Endothelial cell of hepatic sinusoid (primary cell): ENCODE results near the gene MED17.
"Not testable (repeated sequence)": the region's sequence is repeated elsewhere in the genome, so short reads cannot be mapped to it uniquely, and the experiment has no call there.

Experiments used
- in situ Hi-C: cut with HindIII; loops from 2 replicates; pipeline ENCODE4 v1.10.0; 2017; ENCODE audit warnings: low sequenced_read_pairs

The MED17 gene

DNA sequence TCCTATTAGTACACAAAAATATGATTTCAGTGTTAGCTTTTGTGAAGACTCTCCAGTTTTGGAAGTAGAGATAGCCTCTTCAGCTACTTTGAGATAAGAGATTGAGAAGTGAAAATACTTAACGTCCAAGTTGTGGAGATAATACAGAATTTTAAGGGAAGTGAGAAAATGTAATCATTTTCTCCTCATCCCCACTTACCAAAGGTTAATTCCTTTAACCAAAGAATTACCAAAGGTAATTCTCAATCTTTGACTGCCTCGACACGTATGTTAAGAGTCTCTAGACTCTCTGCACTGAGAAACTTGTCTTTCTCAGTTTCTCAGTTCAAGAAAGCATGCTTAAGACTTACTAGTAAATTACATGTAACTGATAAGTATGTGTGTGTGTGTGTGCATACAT, 27.3 kb upstream of the MED17 start:
- in situ Hi-C loops, result no loop called here

DNA sequence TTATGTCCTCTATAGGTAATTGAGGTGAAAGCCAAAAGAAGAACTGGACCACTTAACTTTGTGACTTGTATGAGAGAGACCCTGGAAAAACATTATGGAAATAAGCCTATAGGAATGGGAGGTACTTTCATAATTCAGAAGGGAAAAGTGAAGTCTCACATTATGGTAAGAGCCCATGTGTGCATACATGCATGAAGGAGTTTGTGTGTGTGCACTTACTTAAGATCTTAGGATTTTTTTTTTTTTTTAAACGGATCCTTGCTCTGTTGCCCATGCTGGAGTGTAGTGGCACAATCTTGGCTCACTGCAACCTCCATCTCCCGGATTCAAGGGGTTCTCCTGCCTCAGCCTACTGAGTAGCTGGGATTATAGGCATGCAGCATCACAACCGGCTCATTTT, 26.8 kb upstream of the MED17 start:
- in situ Hi-C loops, result no loop called here

- in situ Hi-C loops, result no loop called here
Observed at GRCh38 chr11:93757924-93758865, 25.9 kb upstream of the MED17 start.

- in situ Hi-C loops, result not testable (repeated sequence)
Observed at GRCh38 chr11:93759123-93759522, 25.0 kb upstream of the MED17 start.

DNA sequence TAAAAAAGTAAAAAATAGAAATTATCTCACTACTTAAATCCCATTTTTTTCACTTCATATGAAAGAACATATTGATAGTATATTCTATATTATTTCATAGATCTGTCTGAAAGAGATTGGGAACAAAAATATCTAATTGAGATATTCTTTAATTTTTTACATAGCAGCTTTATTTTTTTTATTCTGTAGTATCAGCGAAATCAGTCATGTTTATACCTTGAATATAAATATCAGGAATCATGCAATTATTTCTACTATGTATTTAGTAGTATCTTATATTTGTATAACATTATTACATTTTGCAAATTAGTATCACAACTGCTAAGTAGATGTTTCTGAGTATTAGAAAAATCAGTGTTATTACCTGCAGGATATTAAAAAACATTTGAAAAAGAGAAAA, 22.2 kb upstream of the MED17 start:
- in situ Hi-C loops, result no loop called here

DNA sequence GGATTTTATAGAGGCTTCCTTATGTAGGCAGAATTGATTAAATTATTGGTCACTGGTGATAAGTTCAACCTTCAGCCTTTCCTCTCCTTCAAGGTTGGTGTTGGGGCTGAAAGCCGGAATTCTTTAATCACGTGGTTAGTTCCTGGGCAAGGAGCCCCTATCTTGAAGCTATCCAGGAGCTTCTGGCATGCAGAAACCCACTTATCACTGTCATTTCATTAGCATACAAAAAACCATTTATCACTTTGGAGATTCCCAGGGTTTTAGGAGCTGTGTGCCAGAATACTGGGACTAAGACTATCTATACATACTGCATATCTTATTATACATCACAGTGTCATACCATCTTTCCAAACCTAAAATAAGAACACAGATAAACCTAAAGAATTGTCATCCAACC, 18.5 kb upstream of the MED17 start:
- in situ Hi-C loops, result no loop called here

DNA sequence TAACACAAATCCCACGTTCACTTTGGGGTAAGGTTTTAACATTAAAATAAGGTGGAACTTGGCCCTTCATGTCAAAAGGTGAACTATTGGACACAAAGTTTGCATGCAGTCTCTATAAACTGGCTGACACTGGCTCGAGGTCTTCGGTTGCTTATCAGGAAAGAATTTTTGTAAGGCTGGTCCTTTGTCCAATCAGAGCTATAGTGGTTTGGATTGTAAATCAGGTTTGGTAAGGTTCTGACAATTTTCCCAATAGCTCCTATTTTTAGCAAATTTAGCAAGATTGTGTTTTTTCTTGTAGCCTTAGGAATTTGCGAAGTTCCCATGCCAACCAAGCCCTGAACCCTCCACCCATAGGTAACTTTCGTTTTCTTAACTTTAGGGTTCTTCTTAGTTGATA, 17.6 kb upstream of the MED17 start:
- in situ Hi-C loops, result no loop called here

DNA sequence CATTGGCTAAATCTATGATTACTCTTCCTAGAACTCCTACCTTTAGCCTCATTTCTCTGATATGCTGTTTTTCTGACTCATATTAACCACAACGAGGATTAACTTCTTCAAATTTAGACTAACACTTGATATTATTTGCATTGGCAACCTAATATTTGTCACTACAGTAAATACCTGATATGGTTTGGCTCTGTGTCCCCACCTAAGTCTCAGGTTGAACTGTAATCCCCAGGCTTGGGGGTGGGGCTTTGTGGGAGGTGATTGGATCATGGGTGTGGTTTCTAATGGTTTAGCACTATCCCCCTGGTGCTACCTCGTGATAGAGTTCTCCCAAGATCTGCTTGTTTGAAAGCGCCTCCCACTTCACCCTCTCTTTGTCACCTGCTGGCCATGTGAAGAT, 17.1 kb upstream of the MED17 start:
- in situ Hi-C loops, result no loop called here

- in situ Hi-C loops, result no loop called here
Observed at GRCh38 chr11:93770160-93770559, 13.9 kb upstream of the MED17 start.

- in situ Hi-C loops, result no loop called here
Observed at GRCh38 chr11:93772123-93772522, 12.0 kb upstream of the MED17 start.

DNA sequence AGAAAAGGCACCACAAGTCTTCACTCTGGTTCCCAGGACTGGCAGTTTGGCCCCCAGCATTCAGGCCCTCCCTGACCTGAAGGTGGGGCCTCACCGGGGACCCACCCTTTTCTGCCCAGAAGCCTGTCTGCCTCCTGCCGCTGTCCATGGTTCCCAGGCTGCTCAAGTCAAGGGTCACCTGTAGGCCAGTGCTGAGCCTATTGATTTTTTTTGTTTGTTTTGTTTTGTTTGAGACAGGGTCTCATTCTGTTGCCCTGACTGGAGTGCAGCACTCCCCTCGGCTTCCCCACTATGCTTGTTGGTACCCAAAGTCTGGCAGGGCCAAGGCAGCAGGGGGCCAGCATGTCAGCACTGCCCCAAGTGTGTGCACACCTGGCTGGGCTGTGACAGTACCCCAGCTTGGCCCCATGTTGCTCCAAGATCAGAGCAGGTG, 11.0 kb upstream of the MED17 start:
- in situ Hi-C loops, result no loop called here

DNA sequence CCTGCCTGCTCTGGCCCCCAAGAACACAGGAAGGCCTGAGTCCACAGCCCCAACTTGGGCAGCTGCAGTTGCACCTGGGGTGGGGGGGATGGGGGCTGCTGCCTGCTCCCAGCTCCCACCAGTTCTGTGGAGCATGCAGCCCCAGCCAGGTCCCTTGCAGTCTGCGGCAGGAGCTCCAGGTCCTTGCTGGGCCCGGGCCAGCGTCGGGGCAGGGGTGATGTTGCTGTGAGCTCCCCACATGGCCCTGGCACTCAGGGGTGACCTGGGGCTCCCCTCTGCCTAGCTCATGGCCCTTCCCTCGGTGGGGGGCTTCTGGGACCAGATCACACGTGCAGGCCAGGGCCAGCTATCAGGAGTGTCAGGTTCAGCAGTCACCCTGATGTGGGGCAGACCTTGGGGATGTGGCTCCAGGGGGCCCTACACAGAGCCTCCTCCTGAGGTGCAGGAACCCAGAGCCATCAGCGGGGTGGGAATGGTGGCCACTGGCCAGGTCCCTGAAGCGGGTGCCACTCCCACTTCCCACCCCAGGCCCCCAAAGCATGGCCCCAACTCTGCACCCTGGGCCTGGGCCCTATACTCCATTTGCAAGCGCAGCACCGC, 10.4 kb upstream of the MED17 start:
- in situ Hi-C loops, result no loop called here

GRCh38 chr11:93774560-93774959, 9.5 kb upstream of the MED17 start:
- in situ Hi-C loops, result not testable (repeated sequence)

- in situ Hi-C loops, result no loop called here
Observed at GRCh38 chr11:93775289-93775688, 8.8 kb upstream of the MED17 start.

GRCh38 chr11:93783362-93783761, 720 bp upstream of the MED17 start:
- in situ Hi-C loops, result loop anchor here (10.0 kb wide), 1 partner anchor 49 kb away; no protein-coding TSS in a partner anchor

DNA sequence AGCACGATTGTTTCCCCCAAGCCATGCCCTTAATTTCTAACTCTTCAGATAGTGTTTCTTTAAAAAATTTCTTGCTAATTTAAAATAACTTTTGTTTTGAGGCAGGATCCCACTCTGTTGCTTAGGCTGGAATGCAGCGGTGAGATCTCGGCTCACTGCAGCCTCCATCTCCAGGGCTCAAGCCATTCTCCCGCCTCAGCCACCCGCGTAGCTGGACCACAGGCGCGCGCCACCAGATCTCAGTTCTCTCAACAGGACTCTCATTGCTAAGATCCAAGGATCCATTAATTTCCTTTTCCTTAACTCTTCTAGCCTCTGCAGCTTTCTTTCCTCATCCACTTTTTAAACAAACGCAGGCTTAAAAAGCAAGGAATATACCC, 327 bp upstream of the MED17 start:
- in situ Hi-C loops, result loop anchor here (10.0 kb wide), 1 partner anchor 49 kb away; no protein-coding TSS in a partner anchor

DNA sequence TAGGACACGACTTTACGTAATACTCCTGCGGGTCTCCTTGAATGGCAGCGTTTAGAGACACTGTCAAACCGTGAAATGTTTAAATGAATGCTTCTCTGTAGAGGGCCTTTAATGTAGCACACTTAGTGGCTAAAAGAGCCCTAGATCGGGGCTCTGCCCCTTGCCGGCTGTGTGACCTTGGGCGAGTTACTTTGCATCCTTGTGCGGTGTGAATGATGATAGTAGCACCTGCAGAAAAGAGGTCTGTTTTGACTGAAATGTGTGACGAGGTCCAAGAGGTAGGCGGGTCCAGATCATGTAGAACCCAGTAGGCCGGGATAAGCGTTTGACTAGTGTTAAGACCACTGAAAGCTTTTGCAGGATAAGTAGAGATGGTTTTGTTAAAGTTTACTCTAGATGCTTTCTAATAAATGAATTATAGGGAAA, 866 bp downstream of the MED17 start:
- in situ Hi-C loops, result loop anchor here (10.0 kb wide), 1 partner anchor 50 kb away; no protein-coding TSS in a partner anchor

GRCh38 chr11:93791493-93791892, 7.4 kb downstream of the MED17 start:
- in situ Hi-C loops, result no loop called here

- in situ Hi-C loops, result loop anchor here (5.0 kb wide), 1 partner anchor 66 kb away; no protein-coding TSS in a partner anchor
Observed at GRCh38 chr11:93796441-93797231, 12.6 kb downstream of the MED17 start.

DNA sequence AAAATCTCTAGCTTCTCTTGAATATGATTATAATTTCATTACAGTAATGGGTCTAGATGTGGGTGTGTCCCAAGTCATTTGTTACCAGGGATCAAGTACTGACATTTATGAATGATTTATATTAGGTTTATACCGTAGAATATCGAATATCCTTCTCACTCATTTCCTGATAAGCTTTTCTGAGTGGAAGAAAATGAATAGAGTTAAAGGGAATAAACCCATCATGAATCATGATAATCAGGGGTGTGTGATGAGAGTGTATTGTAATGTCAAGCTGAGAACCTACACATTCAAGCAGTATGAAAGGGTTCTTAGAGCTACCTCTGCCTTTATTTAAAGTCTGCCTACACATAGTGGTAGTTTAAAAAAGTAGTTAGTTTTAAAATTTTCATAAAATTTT, 17.3 kb downstream of the MED17 start:
- in situ Hi-C loops, result no loop called here

- in situ Hi-C loops, result no loop called here
Observed at GRCh38 chr11:93804879-93805278, 20.8 kb downstream of the MED17 start.
